MCF 10A (cell line): ENCODE results near the gene TAB2. TPM values are rescaled to one million over a fixed set of nuclear protein-coding genes. Genes with fewer than 3 reads are reported as not detected.

ENCODE experiments used
- BruUV-seq: library from RNA; stranded (reverse); fragments of 400-500 nt; replicated peaks from 2 replicates; lab custom pipeline; 2021; lab: Mats Ljungman, UMichigan
- CTCF ChIA-PET: fragments of 300-600 bp; sonication (Branson Sonifier 250); formaldehyde crosslinking; extraction: SDS; loops from one replicate; lab custom pipeline; 2021; ENCODE audit warnings: antibody characterized with exemption, inconsistent platforms; lab: Yijun Ruan, JAX
- POLR2A ChIA-PET: fragments of 300-600, 350-650 bp; sonication (Branson Sonifier 250); formaldehyde crosslinking; extraction: SDS; loops from one replicate; lab custom pipeline; 2020; ENCODE audit warnings: antibody characterized with exemption, inconsistent platforms; lab: Yijun Ruan, JAX
- DNase-seq: peaks from one replicate; pipeline ENCODE4 v3.0.0-alpha.2; 2018; ENCODE audit not compliant: unreplicated experiment
- H3K27ac Mint-ChIP-seq: one replicate; pipeline ENCODE4 v1.8.0; 2022; ENCODE audit warnings: mild to moderate bottlenecking, low read depth, mixed read lengths; ENCODE audit not compliant: unreplicated experiment
- H3K27me3 Mint-ChIP-seq: one replicate; pipeline ENCODE4 v1.8.0; 2022; ENCODE audit warnings: mixed read lengths; ENCODE audit not compliant: insufficient read depth, unreplicated experiment
- H3K36me3 Mint-ChIP-seq: one replicate; pipeline ENCODE4 v1.8.0; 2022; ENCODE audit warnings: mild to moderate bottlenecking, moderate library complexity, mixed read lengths; ENCODE audit not compliant: insufficient read depth, unreplicated experiment
- H3K4me1 Mint-ChIP-seq: one replicate; pipeline ENCODE4 v1.8.0; 2022; ENCODE audit warnings: mixed read lengths; ENCODE audit not compliant: insufficient read depth, unreplicated experiment
- H3K4me3 Mint-ChIP-seq: one replicate; pipeline ENCODE4 v1.8.0; 2022; ENCODE audit warnings: mild to moderate bottlenecking, moderate library complexity, mixed read lengths; ENCODE audit not compliant: unreplicated experiment
- H3K9me3 Mint-ChIP-seq: one replicate; pipeline ENCODE4 v1.8.0; 2022; ENCODE audit warnings: mixed read lengths; ENCODE audit not compliant: unreplicated experiment
- intact Hi-C: fragments of 100-400 bp; cut with micrococcal nuclease; formaldehyde crosslinking; loops from 2 replicates; pipeline ENCODE4 v1.14.1; 2022
- total RNA-seq: library from RNA; stranded (reverse); gene quantifications from 2 replicates; pipeline ENCODE4 v1.2.3, GENCODE V29; 2022
- TF ChIP-seq, protein P1 (sequence below): fragments of 200-600 bp; IDR thresholded peaks from one replicate; pipeline ENCODE4 v1.8.0; 2022; ENCODE audit warnings: antibody characterized with exemption, mild to moderate bottlenecking; ENCODE audit not compliant: unreplicated experiment

TAB2 gene
- total RNA-seq, 1 experiment from 2014 or later, result 76.4 TPM

DNA sequence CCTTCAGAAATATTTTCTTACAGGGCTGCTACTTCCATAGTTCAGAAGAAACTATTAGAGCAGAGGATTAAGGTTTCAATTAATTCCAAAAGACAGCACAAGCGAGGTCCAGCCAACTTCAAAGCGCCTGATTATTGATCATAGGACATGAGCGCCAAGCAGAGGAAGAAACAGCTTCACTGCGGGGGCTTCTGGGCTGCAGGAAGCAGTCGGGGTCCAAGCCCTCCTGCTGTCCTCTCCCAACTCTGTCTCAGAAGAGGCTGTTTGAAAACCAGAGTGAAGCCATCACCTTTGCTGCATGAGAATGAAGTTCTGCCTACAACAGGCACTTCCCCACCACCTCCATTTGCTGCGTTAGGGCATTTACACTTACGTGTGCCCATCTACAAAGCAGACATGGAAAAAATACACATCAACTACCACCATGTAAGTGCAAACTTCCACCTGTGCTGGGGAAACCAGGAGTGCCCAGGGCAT lies 106.5 kb downstream of the TAB2 start:
- TF ChIP-seq, protein P1, sequence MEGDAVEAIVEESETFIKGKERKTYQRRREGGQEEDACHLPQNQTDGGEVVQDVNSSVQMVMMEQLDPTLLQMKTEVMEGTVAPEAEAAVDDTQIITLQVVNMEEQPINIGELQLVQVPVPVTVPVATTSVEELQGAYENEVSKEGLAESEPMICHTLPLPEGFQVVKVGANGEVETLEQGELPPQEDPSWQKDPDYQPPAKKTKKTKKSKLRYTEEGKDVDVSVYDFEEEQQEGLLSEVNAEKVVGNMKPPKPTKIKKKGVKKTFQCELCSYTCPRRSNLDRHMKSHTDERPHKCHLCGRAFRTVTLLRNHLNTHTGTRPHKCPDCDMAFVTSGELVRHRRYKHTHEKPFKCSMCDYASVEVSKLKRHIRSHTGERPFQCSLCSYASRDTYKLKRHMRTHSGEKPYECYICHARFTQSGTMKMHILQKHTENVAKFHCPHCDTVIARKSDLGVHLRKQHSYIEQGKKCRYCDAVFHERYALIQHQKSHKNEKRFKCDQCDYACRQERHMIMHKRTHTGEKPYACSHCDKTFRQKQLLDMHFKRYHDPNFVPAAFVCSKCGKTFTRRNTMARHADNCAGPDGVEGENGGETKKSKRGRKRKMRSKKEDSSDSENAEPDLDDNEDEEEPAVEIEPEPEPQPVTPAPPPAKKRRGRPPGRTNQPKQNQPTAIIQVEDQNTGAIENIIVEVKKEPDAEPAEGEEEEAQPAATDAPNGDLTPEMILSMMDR, result no peak
- no TSS peak for BruUV-seq
- CTCF ChIA-PET, result interaction anchor here (0.6 to 1.6 kb wide), 3 partner anchors 10 to 343 kb away, joined by 3 to 9 read pairs (median 3); no protein-coding TSS in a partner anchor

DNA sequence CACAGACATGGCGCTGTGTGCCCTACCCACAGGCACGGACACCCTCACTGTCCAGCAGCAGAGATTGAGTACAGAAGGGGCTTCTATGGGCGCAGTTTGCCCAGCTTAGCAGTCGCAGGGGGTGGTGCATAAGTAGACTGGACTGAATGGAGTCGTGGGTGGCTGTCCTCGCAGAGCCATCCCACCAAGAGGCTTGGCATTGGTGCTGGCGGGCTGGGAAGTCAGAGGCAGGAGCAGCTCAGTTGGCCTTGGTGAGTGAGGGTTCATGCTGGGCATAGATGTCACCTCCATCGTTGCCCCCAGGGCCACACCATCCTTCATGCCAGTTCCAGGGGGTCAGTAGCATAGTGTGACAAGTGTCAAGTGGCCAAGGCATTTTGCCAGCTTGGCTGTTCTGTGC lies 107.7 kb downstream of the TAB2 start:
- H3K9me3 Mint-ChIP-seq, result no peaks in the 10 kb centered on the region
- BruUV-seq, result no TSS peak

More for the DNA sequence above, 106.5 kb downstream of the TAB2 start:
- no peak overlapping the region for H3K4me3 Mint-ChIP-seq
- DNase-seq, result no peak
- no peaks in the 10 kb centered on the region for H3K36me3 Mint-ChIP-seq
- intact Hi-C loops, result no loop called here
- H3K4me1 Mint-ChIP-seq, result no peaks in the 10 kb centered on the region
- H3K27me3 Mint-ChIP-seq, result no peaks in the 10 kb centered on the region
- H3K9me3 Mint-ChIP-seq, result no peaks in the 10 kb centered on the region
- POLR2A ChIA-PET, result interaction anchor here (0.6 to 1.4 kb wide), 6 partner anchors 100 to 760 kb away, joined by 3 to 8 read pairs (median 3); no protein-coding TSS in a partner anchor
- H3K27ac Mint-ChIP-seq, result peak overlapping the region; percentile 43

DNA sequence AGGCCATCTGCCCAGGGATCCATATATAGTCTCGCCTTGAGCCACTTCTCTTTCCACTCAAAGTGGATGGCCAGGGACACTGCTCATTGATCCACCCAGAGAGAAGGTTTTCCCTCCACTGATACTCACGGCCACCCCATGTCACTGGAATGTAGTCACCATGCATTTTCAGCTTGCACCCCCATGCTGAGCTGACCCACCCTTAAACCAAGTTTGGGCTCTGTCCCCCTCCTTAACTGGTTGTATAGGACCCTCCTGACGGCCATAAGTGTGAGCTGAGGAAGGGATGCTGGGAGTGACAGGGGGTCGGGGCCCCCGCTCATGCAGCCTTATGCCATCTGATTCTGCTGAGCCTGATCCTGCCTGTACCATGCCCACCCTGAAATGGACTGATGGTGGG lies 108.2 kb downstream of the TAB2 start:
- ChIA-PET POLR2A (interaction anchor here (0.8 kb wide), 1 partner anchor 339 kb away, joined by 3 read pairs; no protein-coding TSS in a partner anchor), CTCF (interaction anchor here (1.0 to 1.3 kb wide), 2 partner anchors 236 to 397 kb away, joined by 3 to 6 read pairs; no protein-coding TSS in a partner anchor)
- Mint-ChIP-seq H3K36me3 (no peaks in the 10 kb centered on the region), H3K27me3 (no peaks in the 10 kb centered on the region), H3K27ac (no peak overlapping the region), H3K4me1 (no peaks in the 10 kb centered on the region), H3K4me3 (no peak overlapping the region), H3K9me3 (no peaks in the 10 kb centered on the region)
- TF ChIP-seq, protein P1, result no peak
- no peak for DNase-seq
- intact Hi-C loops, result no loop called here
- no TSS peak for BruUV-seq

More for the DNA sequence above, 107.7 kb downstream of the TAB2 start:
- no peak for DNase-seq
- Mint-ChIP-seq H3K27me3 (no peaks in the 10 kb centered on the region), H3K4me1 (no peaks in the 10 kb centered on the region), H3K4me3 (no peak overlapping the region), H3K27ac (no peak overlapping the region), H3K36me3 (no peaks in the 10 kb centered on the region)
- intact Hi-C loops, result no loop called here
- ChIA-PET CTCF (interaction anchor here (0.5 to 1.3 kb wide), 3 partner anchors 184 to 397 kb away, joined by 3 to 6 read pairs (median 3); no protein-coding TSS in a partner anchor), POLR2A (no interaction called here)
- TF ChIP-seq, protein P1, result no peak

DNA sequence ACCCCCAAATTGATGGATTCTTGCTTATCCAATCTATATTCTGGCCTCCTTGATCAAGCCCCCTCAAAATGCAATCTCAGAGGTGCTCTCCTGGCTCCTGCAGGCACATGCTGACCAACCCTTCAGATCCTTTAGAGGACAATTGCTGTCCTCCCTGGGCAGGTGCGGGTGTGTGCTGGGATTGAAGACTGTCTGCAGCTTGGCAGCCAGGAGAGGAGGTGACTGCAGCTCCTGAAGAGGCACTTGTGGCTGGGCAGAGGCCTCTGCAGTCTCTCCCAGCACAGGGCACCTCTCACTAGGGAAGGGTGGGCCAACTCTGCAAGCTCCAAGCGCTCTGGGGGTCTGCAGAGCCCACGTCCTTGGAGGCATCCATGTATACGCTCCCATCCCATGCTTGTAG lies 111.1 kb downstream of the TAB2 start:
- Mint-ChIP-seq H3K4me1 (peaks cover 4% of the 10 kb centered on the region), H3K4me3 (no peak overlapping the region), H3K36me3 (no peaks in the 10 kb centered on the region), H3K9me3 (no peaks in the 10 kb centered on the region), H3K27me3 (no peaks in the 10 kb centered on the region), H3K27ac (no peak overlapping the region)
- DNase-seq, result no peak
- TF ChIP-seq, protein P1, result no peak
- CTCF ChIA-PET, result interaction anchor here (0.6 to 1.9 kb wide), 8 partner anchors 8 to 705 kb away, joined by 3 to 5 read pairs (median 4); no protein-coding TSS in a partner anchor
- BruUV-seq, result no TSS peak
- intact Hi-C loops, result loop anchor here (1.0 kb wide), 1 partner anchor 112 kb away; no protein-coding TSS in a partner anchor
- POLR2A ChIA-PET, result interaction anchor here (0.6 to 0.8 kb wide), 2 partner anchors 111 to 297 kb away, joined by 3 read pairs; partner anchors contain the start of gene TAB2
